Cortex of kidney (tissue), 1 donor: ENCODE data around the gene JAKMIP1.

Source experiments
- DNase-seq: peaks from one replicate; lab custom pipeline; 2025; lab: John Stamatoyannopoulos, UW

JAKMIP1 gene

GRCh38 chr4:6119507-6120020 is 80.8 kb downstream of the JAKMIP1 start:
- no peak for DNase-seq

DNA sequence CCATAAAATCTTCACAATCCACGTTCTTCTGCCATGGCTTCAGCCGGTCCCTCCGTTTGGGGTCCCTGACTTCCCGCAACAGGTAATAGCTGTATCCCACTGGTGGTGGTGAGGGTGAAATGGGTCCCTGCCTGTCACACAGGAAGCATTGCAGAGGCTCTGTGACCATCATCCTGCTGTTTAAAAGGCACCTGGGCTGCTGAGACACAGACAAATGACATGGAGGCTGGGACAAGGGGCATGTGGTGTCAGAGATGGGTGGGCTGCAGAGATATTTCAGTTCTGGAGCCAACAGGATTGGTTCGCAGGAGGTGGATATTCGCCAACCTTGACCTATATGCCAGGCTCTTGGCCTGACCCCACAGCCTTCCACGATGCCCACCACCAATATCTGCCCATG is 82.1 kb downstream of the JAKMIP1 start:
- no peak for DNase-seq

DNA sequence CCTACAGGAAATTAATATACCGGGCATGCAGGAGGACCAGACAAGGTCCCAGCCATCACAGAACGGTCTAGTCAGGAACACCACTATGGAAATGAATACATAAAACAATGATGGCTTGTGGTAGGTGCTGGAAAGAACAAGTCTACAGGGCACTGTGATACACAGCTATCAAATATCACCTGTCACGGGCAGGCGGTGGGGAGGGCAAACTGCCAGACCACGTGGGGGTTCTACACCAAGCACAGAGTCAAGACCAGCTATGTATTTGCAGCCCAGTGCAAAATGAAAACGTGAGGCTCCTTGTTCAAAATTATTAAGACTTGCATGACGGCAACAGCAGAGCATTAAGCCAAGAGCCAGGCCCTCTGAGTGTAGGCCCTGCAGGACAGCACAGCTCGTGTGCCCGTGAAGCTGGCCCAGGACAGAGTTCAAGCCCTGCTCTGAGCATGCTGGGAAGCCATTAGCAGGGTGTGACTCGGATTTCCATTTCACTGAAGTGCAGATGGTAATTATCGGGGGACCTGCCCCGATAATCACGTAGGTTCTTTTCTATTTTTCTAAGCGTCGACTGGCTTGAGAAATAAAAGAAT is 83.6 kb downstream of the JAKMIP1 start:
- DNase-seq = no peak

DNA sequence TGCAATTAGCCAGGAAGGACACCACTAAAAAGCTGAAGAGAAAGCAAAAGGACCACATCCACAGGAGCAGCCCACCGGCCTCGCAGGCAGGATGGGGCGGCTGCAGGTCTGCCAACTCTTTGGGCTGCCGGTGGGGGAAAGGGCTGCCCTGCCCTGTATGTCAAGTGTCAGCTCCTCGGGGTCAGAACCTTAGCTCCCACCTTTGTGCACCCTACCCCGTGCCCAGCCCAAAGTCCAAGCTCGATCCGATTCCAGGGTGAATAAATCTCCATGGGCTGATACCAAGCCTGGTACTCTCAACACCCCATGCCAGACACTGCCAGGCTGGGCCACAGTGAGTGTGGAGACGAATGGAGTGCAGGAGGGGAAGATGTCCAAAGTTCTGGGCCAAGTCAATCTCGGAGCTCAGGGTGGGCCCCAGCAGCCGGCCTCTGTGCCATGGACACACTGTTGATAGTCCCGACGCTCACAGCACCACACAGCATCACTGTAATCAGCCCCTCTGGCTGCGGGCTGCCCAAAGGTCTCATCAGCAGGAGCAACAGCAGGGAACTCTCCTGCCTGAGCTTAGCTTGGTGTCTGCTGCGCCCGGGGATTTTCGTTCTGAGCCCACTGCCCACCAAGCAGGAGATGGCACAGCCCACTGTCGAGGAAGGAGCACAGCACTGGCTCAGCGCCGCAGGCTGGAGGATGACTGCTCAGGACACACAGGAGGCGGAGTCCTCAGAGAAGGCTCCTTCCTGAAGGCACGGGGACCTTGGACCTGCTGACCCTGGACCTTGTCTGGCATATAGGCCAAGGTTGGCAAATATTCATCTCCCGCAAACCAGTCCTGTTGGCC is 84.4 kb downstream of the JAKMIP1 start:
- DNase-seq = no peak

GRCh38 chr4:6115342-6115741 is 85.0 kb downstream of the JAKMIP1 start:
- DNase-seq = no peak

DNA sequence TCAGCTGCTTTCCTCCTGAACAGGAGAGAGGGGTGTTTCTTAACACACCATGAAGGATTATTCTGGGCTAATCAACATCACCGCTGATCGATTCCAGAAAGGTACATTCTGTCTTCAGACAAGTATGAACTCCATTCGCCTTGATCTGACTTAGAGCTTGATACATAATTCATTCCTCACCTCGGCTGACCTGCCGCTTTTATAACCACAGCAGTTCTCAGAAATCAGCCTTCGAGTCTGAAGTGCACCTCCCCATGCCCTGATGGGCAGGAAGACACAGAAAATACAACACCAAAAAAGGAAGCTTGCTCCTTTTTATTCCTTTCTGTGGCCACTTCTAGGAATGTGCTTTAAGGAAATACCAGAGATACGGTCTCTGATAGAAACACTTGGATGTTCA is 85.7 kb downstream of the JAKMIP1 start:
- no peak for DNase-seq

- no peak for DNase-seq
Measured at GRCh38 chr4:6114181-6114580, 86.2 kb downstream of the JAKMIP1 start.

DNA sequence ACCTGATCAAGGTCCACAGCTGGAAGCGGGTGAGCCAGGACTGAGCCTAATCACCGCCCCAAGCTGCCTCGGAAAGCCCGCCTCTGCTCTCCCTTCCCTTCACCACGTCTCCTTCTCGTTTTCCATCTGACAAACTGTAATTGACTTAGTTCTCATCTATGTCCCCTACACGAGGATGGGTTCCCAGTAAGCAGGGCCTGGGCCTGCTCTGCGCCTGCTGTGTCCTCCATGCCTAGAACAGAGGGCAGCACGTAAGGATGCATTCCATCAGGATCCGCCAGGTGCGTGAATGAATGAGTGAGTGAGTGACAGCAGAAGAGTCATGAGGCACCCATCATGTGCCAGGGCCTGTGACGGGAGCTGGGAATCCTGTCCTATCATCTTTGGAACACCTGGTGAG is 86.7 kb downstream of the JAKMIP1 start:
- no peak for DNase-seq

- DNase-seq = no peak
Measured at GRCh38 chr4:6112606-6113290, 87.6 kb downstream of the JAKMIP1 start.

DNA sequence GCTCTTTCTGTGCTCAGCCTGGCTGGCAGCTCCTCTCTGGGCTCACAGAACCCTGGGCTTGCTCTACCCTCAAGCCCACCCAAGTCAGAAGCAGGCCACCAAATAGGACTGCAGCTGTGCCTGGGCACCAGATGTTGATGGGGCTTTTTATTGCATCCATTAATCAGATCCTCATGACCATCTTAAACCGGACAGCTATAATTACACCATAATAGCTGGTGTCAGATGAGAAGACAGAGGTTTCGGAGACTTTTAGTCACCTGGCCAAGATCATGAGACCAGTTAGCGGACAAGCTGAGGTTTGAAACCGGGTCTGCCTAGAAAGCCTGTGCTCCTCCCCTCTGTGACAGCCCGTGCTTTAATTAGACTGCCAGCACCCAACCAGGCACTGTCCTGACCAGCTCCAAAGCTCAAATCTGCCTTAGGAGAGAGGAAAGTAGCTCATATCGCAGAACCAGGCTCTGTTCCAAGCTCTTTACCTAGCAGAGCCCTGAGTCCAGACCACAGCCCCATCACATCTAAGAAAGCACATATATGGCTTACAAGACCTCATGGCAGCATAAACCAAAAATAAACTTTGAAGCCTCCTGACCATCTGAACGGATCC is 88.9 kb downstream of the JAKMIP1 start:
- no peak for DNase-seq

GRCh38 chr4:6110681-6111353 is 89.5 kb downstream of the JAKMIP1 start:
- no peak for DNase-seq

- DNase-seq = no peak
Measured at GRCh38 chr4:6109842-6110560, 90.3 kb downstream of the JAKMIP1 start.

- DNase-seq = no peak
Measured at GRCh38 chr4:6107886-6108285, 92.5 kb downstream of the JAKMIP1 start.

- DNase-seq = no peak
Measured at GRCh38 chr4:6107114-6107791, 93.1 kb downstream of the JAKMIP1 start.

- DNase-seq = no peak
Measured at GRCh38 chr4:6106156-6106555, 94.2 kb downstream of the JAKMIP1 start.

- no peak for DNase-seq
Measured at GRCh38 chr4:6105311-6105911, 94.9 kb downstream of the JAKMIP1 start.

GRCh38 chr4:6104541-6105130 is 95.7 kb downstream of the JAKMIP1 start:
- DNase-seq = no peak

DNA sequence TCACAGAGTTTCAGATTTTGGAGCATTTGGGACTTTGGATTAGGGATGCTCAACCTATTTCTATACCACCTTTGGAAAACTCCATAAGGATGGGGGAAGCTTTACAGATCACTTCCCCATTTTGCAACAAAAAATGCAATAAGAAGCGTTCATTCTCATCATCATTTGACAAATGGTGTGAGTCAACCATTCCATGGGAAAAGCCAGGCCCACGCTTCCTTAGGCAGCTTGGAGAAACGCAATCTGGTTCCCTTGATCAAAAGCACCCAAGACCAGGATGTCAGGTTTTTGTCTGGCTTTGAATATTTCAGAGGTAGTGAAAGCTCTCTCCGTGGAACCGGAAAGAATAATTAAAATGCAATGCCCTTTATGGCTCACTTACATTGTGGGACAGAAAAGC is 102.8 kb downstream of the JAKMIP1 start:
- no peak for DNase-seq

DNA sequence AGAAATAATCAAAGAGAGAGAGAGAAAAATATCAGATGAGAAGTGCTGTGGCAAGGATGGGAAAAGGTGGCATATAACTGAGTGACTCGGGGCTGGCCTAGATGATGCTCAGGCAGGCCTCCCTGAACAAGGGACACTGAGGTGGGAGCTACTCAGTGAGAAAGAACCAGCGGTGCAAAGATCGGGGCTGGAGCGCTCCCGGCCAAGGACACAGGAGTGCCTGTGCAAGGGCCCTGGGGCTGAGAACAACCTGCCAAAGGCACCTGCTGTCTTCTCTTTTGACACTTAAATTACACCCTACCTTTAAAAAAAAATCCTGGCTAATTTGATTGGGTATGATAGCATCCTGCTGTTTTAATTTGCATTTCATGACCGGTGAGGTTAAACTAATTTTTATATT is 104.5 kb downstream of the JAKMIP1 start:
- DNase-seq = no peak
